Left lung (tissue), 10 donors: Measurements from ENCODE around the gene IMPA2. TPM values are rescaled to one million over a fixed set of nuclear protein-coding genes. Genes with fewer than 3 reads are reported as not detected.

Experiments
- ATAC-seq: fragments of 200-7000 bp; cut with Tn5 transposase; one replicate; pipeline ENCODE4 v1.9.1; 2020; ENCODE audit warnings: moderate library complexity
- DNase-seq, 4 donors: peaks; one replicate each; pipeline ENCODE4 v3.0.0-alpha.2; 2013 to 2020
- H3K27ac ChIP-seq, 2 donors: fragments of 200-600 bp; sonication (generic) in 1 of 2; one replicate each; pipeline versions ENCODE4 v1.5.0 to v1.8.0; 2020 to 2021
- H3K27me3 ChIP-seq, 2 donors: fragments of 200-600 bp; sonication (generic) in 1 of 2; one replicate each; pipeline versions ENCODE4 v1.5.0 to v1.8.0; 2020 to 2021
- H3K36me3 ChIP-seq, 2 donors: fragments of 200-600 bp; sonication (generic) in 1 of 2; one replicate each; pipeline versions ENCODE4 v1.5.0 to v1.8.0; 2020 to 2021
- H3K4me1 ChIP-seq, 2 donors: fragments of 200-600 bp; one replicate each; pipeline ENCODE4 v1.8.0; 2021
- H3K4me3 ChIP-seq, 2 donors: fragments of 200-600 bp; sonication (generic) in 1 of 2; one replicate each; pipeline versions ENCODE4 v1.5.0 to v1.8.0; 2020 to 2021; ENCODE audit warnings: mild to moderate bottlenecking in 1 of 2
- H3K9me3 ChIP-seq, 2 donors: fragments of 200-600 bp; sonication (generic) in 1 of 2; one replicate each; pipeline versions ENCODE4 v1.5.0 to v1.8.0; 2020 to 2021
- CTCF ChIP-seq, 2 donors: fragments of 200-600 bp; sonication (generic) in 1 of 2; IDR thresholded peaks; one replicate each; pipeline versions ENCODE4 v1.5.0 to v1.8.0; 2021; ENCODE audit warnings: antibody characterized with exemption in 2 of 2
- intact Hi-C, 2 donors: fragments of 100-400 bp; cut with DNase I; formaldehyde crosslinking; loops; one replicate each; pipeline versions ENCODE4 v1.11.2 to v1.14.2; 2022
- polyA plus RNA-seq, 6 donors: library from polyadenylated mRNA; unstranded; fragments of 120-200 nt; gene quantifications; one replicate each; pipeline ENCODE4 v1.2.1, GENCODE V29; 2013; ENCODE audit not compliant: insufficient read length in 6 of 6
- total RNA-seq, 2 donors: library from RNA; stranded (reverse); fragmentation: NEBNext Ultra II Directional; extraction: Animal tissue kit (Norgen Biotek cat#: 25700); gene quantifications; one replicate each; pipeline ENCODE4 v1.2.1, GENCODE V29; 2021
- donor health status: DM: no; HTN: yes; CAD: no.
- donor health status: DM: no; HTN: no; CAD: no.

Gene IMPA2
- total and polyA plus RNA-seq, 8 donors: 62.2 to 93.4 (median 82.2) TPM

DNA sequence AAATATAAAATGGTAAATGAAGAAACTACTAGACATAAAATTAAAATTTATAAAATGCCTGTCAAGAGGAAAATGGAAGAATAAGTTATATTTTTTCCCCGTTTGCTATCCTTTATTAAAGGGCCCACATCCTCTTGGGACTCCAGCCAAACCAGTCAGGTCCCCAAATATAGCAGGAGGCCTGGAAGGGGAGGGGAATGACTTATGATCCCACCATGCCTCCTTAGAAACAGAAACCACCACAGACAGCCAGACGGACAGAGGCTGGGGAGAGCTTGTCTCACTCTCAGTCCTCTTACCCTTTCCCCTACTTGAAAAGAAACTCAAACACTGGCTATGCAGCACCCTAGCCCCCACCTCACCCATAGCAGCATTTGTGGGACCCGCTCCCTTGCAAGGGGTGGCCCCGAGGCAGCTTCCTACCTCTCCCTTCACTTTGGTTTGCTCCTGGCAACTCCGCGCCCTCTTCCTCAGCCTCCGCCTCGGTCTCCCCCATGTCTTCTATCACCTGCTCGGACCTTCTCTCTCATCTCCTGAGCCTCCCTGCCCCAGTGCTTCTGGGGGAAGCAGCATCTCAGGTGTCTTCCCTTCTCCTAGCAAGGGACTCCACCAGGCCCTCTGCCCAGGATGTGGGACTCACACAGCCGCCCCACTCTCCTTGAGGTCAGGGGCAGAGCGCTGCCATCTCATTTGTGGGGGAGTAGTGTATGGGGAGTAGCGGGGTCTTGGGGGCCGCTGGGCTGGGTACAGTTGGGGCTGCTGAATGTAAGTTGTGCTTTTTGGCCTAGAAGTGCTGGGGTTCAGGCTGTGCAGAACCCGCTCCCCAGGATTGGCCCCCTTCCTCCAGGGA, 75.0 kb downstream of the IMPA2 start:
- intact Hi-C loops: no loop called here
- ATAC-seq (no peak), DNase-seq (no peak)
- Histone ChIP-seq H3K36me3 (no peaks in the 10 kb centered on the region), H3K27ac (no peak overlapping the region), H3K27me3 (no peaks in the 10 kb centered on the region), H3K4me3 (no peak overlapping the region), H3K9me3 (no peaks in the 10 kb centered on the region), H3K4me1 (no peaks in the 10 kb centered on the region)
- no peak for TF ChIP-seq CTCF (IDR thresholded peaks at IDR 0.05)

DNA sequence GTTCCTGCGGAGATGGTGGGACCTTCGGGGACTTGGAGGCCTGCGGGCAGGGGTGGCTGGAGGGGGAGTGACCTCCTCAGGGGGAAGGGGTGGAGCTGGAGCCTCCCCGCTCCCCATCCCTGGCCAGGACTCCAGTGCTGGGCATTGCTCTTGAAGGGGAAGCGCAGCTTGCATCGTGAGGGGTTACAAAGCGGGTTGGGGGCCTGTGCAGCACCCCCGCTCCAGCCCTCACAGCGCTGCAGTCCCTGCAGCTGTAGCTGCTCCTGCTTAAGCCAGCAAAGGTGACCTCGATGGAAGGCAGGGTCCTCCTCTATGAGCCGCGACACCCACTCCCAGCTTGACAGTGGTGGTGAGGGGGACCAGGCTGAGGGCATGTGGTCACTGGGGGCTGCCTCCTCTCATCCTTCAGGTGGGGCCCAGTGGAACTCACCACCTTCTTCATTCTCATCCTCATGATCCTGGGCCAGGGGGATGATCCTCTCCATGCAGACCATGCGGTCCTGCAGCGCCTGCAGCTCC, 75.6 kb downstream of the IMPA2 start:
- no peak for TF ChIP-seq CTCF (IDR thresholded peaks at IDR 0.05)
- no peaks in the 10 kb centered on the region for H3K9me3 ChIP-seq
- no peaks in the 10 kb centered on the region for H3K27me3 ChIP-seq
- intact Hi-C loops: no loop called here
- H3K27ac ChIP-seq: no peak overlapping the region
- no peaks in the 10 kb centered on the region for H3K36me3 ChIP-seq
- ATAC-seq: no peak
- H3K4me3 ChIP-seq: no peak overlapping the region
- no peaks in the 10 kb centered on the region for H3K4me1 ChIP-seq
- peak in 1 of 4 donors; percentile 60 for DNase-seq

DNA sequence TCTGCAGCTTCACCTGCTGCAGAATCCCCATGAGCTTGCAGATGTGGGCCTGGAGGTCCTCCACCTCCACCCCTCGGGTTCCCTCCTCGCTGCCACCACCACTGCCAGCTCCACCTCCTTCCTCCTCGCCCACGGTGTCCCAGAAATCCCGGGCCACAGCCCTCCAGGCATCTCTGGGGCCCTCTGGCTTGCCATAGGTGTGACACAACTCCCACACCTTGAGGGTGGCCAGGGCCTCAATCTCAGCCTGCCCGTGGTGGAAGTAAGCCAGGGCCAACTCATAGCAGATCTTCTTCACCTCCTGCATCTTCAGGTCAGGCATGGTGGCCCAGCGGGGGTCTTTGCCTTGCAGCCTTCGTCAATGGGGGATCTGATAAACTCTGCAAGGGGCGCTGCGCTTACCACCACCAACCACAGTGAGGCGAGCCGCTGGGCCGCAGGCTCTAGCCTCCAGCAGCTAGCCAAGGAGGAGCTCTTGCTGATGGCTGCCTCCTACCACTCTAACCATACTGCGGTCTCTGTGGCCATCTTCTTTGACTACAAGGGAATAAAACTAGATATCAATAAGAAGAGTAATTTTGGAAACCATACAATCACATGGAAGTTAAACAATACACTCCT, 76.2 kb downstream of the IMPA2 start:
- TF ChIP-seq CTCF (IDR thresholded peaks at IDR 0.05): no peak
- Histone ChIP-seq H3K4me3 (no peak overlapping the region), H3K36me3 (no peaks in the 10 kb centered on the region), H3K27me3 (no peaks in the 10 kb centered on the region), H3K4me1 (no peaks in the 10 kb centered on the region), H3K9me3 (no peaks in the 10 kb centered on the region), H3K27ac (no peak overlapping the region)
- DNase-seq (peak in 2 of 4 donors; percentile 30 to 57), ATAC-seq (no peak)
- intact Hi-C loops: no loop called here

DNA sequence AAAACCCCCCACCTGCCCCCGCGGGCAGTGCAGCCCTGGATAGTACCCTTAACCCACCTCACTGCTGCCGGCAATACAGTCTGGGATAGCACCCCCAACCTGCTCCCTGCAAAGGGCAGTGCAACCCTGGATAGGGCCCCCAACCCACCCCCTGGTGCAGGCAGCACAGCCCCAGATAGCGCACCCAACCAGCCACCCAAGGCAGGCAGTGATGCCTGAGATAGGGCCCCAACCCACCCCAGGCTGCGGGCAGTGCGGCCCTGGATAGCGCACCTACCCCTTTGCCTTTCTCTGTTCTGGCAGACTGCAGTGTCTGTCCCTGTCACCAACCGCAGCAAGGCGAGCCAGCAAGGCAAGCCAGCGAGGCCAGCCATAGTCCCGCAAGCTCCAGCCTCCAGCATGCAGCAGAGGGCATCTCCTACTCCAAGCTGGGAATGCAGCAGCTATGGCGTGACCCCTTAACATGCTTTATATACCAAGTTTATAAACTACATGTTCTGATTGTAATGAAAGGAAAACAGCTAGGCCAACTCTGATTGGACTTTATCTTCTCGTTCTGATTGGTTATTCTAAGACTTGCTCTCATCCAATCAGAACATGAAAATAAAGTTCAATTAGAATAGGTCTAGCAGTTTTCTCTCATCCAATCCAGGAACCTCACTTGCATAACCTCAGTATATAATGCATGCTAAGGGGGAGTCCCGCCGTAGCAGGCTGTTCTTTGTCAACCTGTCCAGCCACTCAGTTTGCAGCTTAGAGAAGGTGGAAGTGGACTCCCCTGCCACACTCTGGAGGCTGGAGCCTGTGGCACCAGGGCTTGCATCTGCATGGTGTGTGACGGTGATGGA, 78.3 kb downstream of the IMPA2 start:
- H3K9me3 ChIP-seq: no peaks in the 10 kb centered on the region
- H3K36me3 ChIP-seq: no peaks in the 10 kb centered on the region
- intact Hi-C loops: no loop called here
- no peak for TF ChIP-seq CTCF (IDR thresholded peaks at IDR 0.05)
- no peak for ATAC-seq
- H3K4me3 ChIP-seq: no peak overlapping the region
- DNase-seq: peak in 1 of 4 donors; percentile 50
- no peak overlapping the region for H3K27ac ChIP-seq
- no peaks in the 10 kb centered on the region for H3K27me3 ChIP-seq
- no peaks in the 10 kb centered on the region for H3K4me1 ChIP-seq
